Measurements from ENCODE around the gene ZBTB4.

The ZBTB4 gene

DNA sequence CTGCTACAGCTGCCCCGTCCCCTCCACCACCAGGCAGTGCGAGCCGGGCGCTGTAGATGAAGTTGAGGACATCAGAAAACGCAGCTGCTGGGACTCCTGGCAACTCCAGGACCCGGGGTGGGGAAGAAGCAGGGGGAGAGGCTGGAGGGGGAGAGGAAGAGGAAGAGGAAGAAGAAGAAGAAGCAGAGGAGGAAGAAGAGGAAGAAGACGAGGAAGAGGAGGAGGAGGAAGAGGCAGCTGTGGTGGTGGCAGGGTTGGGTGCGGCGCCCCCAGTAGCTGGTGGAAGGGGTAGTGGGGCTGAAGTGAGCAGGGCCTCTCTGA is 13.2 kb downstream of the ZBTB4 start:
- TF ChIP-seq, protein P1, sequence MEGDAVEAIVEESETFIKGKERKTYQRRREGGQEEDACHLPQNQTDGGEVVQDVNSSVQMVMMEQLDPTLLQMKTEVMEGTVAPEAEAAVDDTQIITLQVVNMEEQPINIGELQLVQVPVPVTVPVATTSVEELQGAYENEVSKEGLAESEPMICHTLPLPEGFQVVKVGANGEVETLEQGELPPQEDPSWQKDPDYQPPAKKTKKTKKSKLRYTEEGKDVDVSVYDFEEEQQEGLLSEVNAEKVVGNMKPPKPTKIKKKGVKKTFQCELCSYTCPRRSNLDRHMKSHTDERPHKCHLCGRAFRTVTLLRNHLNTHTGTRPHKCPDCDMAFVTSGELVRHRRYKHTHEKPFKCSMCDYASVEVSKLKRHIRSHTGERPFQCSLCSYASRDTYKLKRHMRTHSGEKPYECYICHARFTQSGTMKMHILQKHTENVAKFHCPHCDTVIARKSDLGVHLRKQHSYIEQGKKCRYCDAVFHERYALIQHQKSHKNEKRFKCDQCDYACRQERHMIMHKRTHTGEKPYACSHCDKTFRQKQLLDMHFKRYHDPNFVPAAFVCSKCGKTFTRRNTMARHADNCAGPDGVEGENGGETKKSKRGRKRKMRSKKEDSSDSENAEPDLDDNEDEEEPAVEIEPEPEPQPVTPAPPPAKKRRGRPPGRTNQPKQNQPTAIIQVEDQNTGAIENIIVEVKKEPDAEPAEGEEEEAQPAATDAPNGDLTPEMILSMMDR (IDR thresholded peaks at IDR 0.05; ENCODE audit: borderline replicate concordance, extremely low read depth, low read length, poor library complexity, severe bottlenecking) = no peak
- TF ChIP-seq EZH2 (IDR thresholded peaks at IDR 0.05; ENCODE audit: borderline replicate concordance, low read depth, low read length, severe bottlenecking) = no peak
- Histone ChIP-seq H4K20me1 (ENCODE audit: insufficient read depth, low read length) (peaks cover 11% of the 10 kb centered on the region; the same call in 1 of the 2 replicates), H3K4me1 (ENCODE audit: insufficient read depth, low read length) (no peaks in the 10 kb centered on the region), H3K79me2 (ENCODE audit: insufficient read depth, low read length) (peaks cover 23% of the 10 kb centered on the region), H2AFZ (ENCODE audit: low read depth, low read length) (no peak overlapping the region), H3K4me2 (ENCODE audit: insufficient read depth, low read length) (no peak overlapping the region), H3K9ac (ENCODE audit: low read depth, low read length) (no peak overlapping the region), H3K4me3 (ENCODE audit: low read depth in 1 of 2, low read length in 2 of 2) (no peak overlapping the region), H3K27ac (ENCODE audit: low read length) (no peak overlapping the region), H3K36me3 (ENCODE audit: insufficient read depth, low read length) (peaks cover 50% of the 10 kb centered on the region), H3K9me3 (ENCODE audit: insufficient read depth, low read length, severe bottlenecking) (no peaks in the 10 kb centered on the region), H3K27me3 (ENCODE audit: insufficient read depth, low read length, poor library complexity) (no peaks in the 10 kb centered on the region)
- ATAC-seq (ENCODE audit: insufficient read depth, low read depth) = no peak
- no peak for DNase-seq

DNA sequence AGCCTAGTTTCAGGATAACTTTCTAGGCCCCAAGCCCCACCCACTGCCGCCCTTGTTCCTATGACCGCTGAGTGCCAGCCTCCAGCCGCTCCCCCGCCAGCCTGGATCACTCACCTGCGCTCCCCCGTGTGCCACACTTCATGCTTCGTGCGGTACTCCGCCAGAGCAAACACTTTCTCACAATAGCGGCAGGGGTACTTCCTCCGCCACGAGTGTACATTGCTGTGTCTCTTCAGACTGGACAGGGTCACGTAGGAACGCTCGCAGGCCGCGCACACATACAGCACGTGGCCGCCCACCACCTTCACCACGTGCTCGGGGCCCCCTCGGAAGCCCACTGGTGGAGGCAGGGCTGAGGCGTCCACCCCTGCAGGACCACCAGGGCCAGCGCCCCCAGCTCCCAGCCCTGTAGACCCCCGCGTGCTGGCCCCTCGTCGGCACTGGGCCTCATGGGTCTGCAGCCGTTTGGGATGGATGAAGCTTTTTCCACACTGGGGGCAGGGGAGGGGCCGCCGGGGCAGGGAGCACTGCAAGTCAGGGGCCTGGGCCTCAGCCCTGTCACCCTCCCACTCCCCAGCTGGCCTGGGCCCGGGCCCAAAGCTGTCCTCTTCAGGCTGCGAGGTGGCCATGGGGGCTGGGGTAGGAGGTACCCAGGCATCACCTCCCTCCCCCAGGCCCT is 13.7 kb downstream of the ZBTB4 start:
- no peak overlapping the region for H3K27ac ChIP-seq (ENCODE audit: low read length)
- peaks cover 53% of the 10 kb centered on the region for H3K36me3 ChIP-seq (ENCODE audit: insufficient read depth, low read length)

DNA sequence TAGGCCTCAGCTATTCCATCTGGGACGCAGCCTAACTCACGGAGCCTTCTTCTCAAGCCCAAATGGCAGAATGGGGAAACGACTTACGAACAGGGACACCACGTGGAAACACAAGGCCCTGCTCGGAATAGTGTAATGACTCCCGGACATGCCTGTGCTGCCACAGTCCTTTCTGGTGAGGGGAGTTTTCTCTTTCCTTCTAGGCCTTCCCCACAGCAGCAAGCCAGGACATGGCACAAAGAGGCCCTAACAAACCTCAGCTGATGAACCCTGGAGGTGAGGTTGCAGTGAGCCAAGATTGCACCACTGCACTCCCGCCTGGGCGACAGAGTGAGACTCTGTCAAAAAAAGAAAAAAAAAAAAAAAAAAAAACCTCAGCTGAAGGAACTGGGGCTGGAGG is 15.3 kb downstream of the ZBTB4 start:
- no peak overlapping the region for H3K27ac ChIP-seq (ENCODE audit: low read length)
- DNase-seq (no peak), ATAC-seq (ENCODE audit: insufficient read depth, low read depth) (no peak)
- no peaks in the 10 kb centered on the region for H3K4me1 ChIP-seq (ENCODE audit: insufficient read depth, low read length)
- TF ChIP-seq, protein P1 (IDR thresholded peaks at IDR 0.05; ENCODE audit: borderline replicate concordance, extremely low read depth, low read length, poor library complexity, severe bottlenecking) = no peak
- no peak for TF ChIP-seq EZH2 (IDR thresholded peaks at IDR 0.05; ENCODE audit: borderline replicate concordance, low read depth, low read length, severe bottlenecking)
- no peaks in the 10 kb centered on the region for H3K9me3 ChIP-seq (ENCODE audit: insufficient read depth, low read length, severe bottlenecking)
- no peak overlapping the region for H3K4me3 ChIP-seq (ENCODE audit: low read depth in 1 of 2, low read length in 2 of 2)
- H3K9ac ChIP-seq (ENCODE audit: low read depth, low read length) = no peak overlapping the region
- H3K4me2 ChIP-seq (ENCODE audit: insufficient read depth, low read length) = no peak overlapping the region
- no peak overlapping the region for H2AFZ ChIP-seq (ENCODE audit: low read depth, low read length)
- H3K79me2 ChIP-seq (ENCODE audit: insufficient read depth, low read length) = peaks cover 12% of the 10 kb centered on the region; the same call in 1 of the 2 replicates
- peaks cover 53% of the 10 kb centered on the region for H3K36me3 ChIP-seq (ENCODE audit: insufficient read depth, low read length)
- H3K27me3 ChIP-seq (ENCODE audit: insufficient read depth, low read length, poor library complexity) = no peaks in the 10 kb centered on the region
- peaks cover 7% of the 10 kb centered on the region; the same call in 1 of the 2 replicates for H4K20me1 ChIP-seq (ENCODE audit: insufficient read depth, low read length)

More for the DNA sequence above, 13.7 kb downstream of the ZBTB4 start:
- Histone ChIP-seq H3K4me3 (ENCODE audit: low read depth in 1 of 2, low read length in 2 of 2) (no peak overlapping the region), H3K27me3 (ENCODE audit: insufficient read depth, low read length, poor library complexity) (no peaks in the 10 kb centered on the region), H2AFZ (ENCODE audit: low read depth, low read length) (no peak overlapping the region), H3K9me3 (ENCODE audit: insufficient read depth, low read length, severe bottlenecking) (no peaks in the 10 kb centered on the region), H3K4me1 (ENCODE audit: insufficient read depth, low read length) (no peaks in the 10 kb centered on the region), H3K79me2 (ENCODE audit: insufficient read depth, low read length) (peaks cover 18% of the 10 kb centered on the region), H4K20me1 (ENCODE audit: insufficient read depth, low read length) (peaks cover 10% of the 10 kb centered on the region; the same call in 1 of the 2 replicates), H3K9ac (ENCODE audit: low read depth, low read length) (no peak overlapping the region), H3K4me2 (ENCODE audit: insufficient read depth, low read length) (no peak overlapping the region)
- TF ChIP-seq EZH2 (IDR thresholded peaks at IDR 0.05; ENCODE audit: borderline replicate concordance, low read depth, low read length, severe bottlenecking) = no peak
- TF ChIP-seq, protein P1 (IDR thresholded peaks at IDR 0.05; ENCODE audit: borderline replicate concordance, extremely low read depth, low read length, poor library complexity, severe bottlenecking) = no peak
- ATAC-seq (ENCODE audit: insufficient read depth, low read depth) (no peak), DNase-seq (no peak)
